Mesodermal cell (in vitro differentiated cells): ENCODE measurements around the gene CDC42SE2.
"Not testable (repeated sequence)": the region's sequence is repeated elsewhere in the genome, so short reads cannot be mapped to it uniquely, and the experiment has no call there.

Source experiments
- H3K27ac ChIP-seq: 2 replicates; pipeline ENCODE4 v1.7.0; 2013; ENCODE audit warnings: mild to moderate bottlenecking, low read depth, low read length, moderate library complexity; ENCODE audit not compliant: severe bottlenecking
- H3K36me3 ChIP-seq: 2 replicates; pipeline ENCODE4 v1.7.1; 2013; ENCODE audit warnings: mild to moderate bottlenecking, low read length, moderate library complexity; ENCODE audit not compliant: control insufficient read depth, insufficient read depth
- H3K4me1 ChIP-seq: one replicate; pipeline ENCODE4 v1.7.1; 2013; ENCODE audit warnings: mild to moderate bottlenecking, low read length; ENCODE audit not compliant: insufficient read depth, control insufficient read depth, poor library complexity, severe bottlenecking
- H3K4me3 ChIP-seq: 2 replicates; pipeline ENCODE4 v1.7.0; 2013; ENCODE audit warnings: low read length, control low read depth, mild to moderate bottlenecking; ENCODE audit not compliant: insufficient read depth, poor library complexity, severe bottlenecking; ENCODE audit errors: extremely low read depth
- H3K9me3 ChIP-seq: 2 replicates; pipeline ENCODE4 v1.7.1; 2013; ENCODE audit warnings: mild to moderate bottlenecking, low read length, moderate library complexity; ENCODE audit not compliant: control insufficient read depth
- WGBS, 2 experiments: methylation state at CpG; one replicate each; pipeline ENCODE4 v1.1.5; 2013; ENCODE audit warnings: missing lambda C conversion rate in 2 of 2; ENCODE audit not compliant: insufficient coverage in 2 of 2; 5-methylcytosine and 5-hydroxymethylcytosine counted together

Gene CDC42SE2

DNA sequence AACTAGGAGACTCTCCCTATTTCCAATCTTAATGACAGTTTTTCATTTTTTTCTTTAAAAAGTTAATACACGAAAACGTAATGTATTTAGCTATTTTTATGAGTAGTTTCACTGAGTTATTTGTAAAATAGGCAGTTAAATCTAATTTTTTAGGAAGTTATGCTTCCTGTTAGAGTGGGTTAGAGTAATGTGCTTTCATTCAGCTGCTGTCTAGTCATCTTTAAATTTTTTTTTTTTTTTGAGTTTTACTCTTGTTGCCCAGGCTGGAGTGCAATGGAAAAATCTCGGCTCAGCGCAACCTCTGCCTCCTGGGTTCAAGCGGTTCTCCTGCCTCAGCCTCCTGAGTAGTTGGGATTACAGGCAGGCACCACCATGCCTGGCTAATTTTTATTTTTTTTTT is 34.0 kb downstream of the CDC42SE2 start:
- H3K36me3 ChIP-seq, result no peaks in the 10 kb centered on the region
- no peaks in the 10 kb centered on the region for H3K9me3 ChIP-seq
- 96 to 98% methylated on average over 3 to 5 of the region's 5 CpGs for WGBS, 2 experiments
- H3K4me3 ChIP-seq, result no peak overlapping the region
- H3K27ac ChIP-seq, result no peak overlapping the region
- no peaks in the 10 kb centered on the region for H3K4me1 ChIP-seq

DNA sequence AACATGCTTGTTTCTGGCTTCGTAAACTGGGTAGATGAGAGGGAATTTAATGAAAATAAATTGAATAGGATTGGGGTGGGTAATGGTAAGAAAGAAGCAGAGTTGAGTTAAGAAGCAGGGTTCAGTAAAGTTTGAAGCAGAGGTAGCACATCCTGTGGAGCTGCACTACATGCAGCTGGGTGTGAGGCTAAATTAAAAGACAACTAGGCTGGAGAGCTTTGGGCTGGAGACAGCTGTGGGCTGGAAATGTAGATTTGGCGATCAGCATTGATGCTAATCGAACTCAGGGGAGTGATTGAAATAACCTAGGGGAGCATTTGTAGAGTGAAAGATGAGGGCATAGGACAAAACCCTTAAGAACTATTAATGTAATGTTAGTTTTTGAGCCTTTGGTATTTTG is 35.6 kb downstream of the CDC42SE2 start:
- Histone ChIP-seq H3K27ac (no peak overlapping the region), H3K9me3 (no peaks in the 10 kb centered on the region), H3K4me3 (no peak overlapping the region), H3K36me3 (no peaks in the 10 kb centered on the region), H3K4me1 (no peaks in the 10 kb centered on the region)
- 80 to 85% methylated on average over 3 of the region's 3 CpGs for WGBS, 2 experiments

DNA sequence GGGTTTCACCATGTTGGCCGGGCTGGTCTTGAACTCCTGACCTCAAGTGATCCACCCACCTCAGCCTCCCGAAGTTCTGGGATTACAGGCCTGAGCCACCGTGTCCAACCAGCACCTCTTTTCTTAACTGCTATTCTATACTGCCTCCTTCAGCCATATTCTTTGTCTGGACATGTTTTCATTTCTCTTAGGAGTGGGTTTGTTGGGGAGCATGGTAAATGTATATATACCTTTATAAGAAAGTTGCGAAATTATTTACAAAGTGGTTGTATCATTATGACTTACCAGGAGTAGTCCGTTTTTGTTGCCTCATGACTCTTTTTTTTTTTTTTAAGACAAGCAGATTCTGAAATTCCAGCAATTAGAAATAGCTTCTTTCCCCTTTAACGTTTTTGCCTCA is 38.7 kb downstream of the CDC42SE2 start:
- WGBS, 2 experiments, result 92 to 100% methylated on average over 1 to 3 of the region's 6 CpGs
- no peaks in the 10 kb centered on the region for H3K36me3 ChIP-seq
- no peaks in the 10 kb centered on the region for H3K9me3 ChIP-seq
- H3K4me1 ChIP-seq, result no peaks in the 10 kb centered on the region
- no peak overlapping the region for H3K27ac ChIP-seq
- no peak overlapping the region for H3K4me3 ChIP-seq

DNA sequence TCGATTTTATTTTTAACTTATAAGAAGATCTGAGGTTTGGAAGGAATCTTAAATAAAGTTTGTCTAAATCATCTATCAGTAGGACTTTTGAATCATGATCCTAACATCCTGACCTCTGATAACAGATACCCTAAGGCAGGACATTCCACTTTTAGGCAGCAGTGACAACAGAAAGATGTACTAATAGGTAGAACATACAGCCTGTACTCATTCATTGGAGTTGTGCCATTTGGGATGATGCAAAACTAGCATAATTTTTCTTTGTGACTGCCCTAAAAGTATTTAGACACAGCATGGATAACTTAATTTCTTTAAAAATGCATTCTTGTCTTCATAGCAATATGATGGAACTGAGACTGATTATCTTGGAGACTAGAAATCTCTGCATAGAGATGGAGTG is 39.7 kb downstream of the CDC42SE2 start:
- H3K4me1 ChIP-seq, result no peaks in the 10 kb centered on the region
- H3K36me3 ChIP-seq, result no peaks in the 10 kb centered on the region
- H3K27ac ChIP-seq, result no peak overlapping the region
- no CpG with 5 or more reads among the region's 1 CpG for WGBS, 2 experiments
- no peak overlapping the region for H3K4me3 ChIP-seq
- no peaks in the 10 kb centered on the region for H3K9me3 ChIP-seq

DNA sequence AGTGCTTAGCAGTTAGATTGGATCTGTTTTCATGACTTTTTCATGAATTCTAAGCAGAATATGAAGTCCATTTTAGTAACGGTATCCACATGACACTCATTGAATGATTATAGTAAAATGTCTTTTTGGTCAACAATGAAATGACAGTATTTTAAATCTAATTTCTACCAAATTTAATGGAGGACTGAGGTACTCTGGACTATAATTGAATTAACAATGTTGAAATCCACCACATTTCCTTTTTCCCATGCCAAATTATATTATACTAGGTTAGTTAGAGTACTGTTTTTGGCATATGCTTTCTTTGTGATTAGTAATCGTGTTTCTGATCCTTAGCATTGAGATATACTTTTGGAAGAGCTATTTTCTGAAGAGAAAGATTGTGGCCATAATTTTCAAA is 40.6 kb downstream of the CDC42SE2 start:
- WGBS, 2 experiments, result no CpG with 5 or more reads among the region's 2 CpGs
- H3K27ac ChIP-seq, result no peak overlapping the region

DNA sequence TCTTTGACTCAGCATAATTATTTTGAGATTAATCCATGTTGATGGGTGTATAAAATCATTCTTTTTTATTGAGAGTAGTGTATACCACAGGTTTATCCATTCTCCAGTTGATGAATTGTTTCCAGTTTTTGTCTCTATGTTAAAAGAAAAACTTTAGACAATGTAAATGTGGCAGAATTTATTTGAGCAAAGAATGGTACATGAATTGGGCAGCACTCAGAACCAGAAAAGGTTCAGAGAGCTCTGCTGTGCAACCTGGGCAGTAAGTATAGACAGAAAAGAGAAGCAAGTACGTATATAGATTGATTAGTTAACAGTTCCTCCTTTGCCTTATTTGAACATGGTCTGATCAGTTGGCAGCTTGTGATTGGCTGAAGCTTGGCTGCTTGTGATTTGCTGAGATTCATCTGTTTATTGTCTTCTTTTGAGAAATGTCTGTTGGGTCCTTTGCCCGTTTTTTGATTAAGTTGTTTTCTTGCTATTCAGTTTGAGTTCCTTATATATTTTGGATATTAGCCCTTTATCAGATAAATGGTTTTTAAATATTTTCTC is 41.4 kb downstream of the CDC42SE2 start:
- Histone ChIP-seq H3K36me3 (no peaks in the 10 kb centered on the region), H3K9me3 (no peaks in the 10 kb centered on the region), H3K27ac (no peak overlapping the region), H3K4me1 (no peaks in the 10 kb centered on the region), H3K4me3 (no peak overlapping the region)
- WGBS, 2 experiments, result 82 to 89% methylated on average over 1 of the region's 2 CpGs

More for the DNA sequence above, 40.6 kb downstream of the CDC42SE2 start:
- no peak overlapping the region for H3K4me3 ChIP-seq
- H3K36me3 ChIP-seq, result no peaks in the 10 kb centered on the region
- H3K4me1 ChIP-seq, result no peaks in the 10 kb centered on the region
- no peaks in the 10 kb centered on the region for H3K9me3 ChIP-seq

DNA sequence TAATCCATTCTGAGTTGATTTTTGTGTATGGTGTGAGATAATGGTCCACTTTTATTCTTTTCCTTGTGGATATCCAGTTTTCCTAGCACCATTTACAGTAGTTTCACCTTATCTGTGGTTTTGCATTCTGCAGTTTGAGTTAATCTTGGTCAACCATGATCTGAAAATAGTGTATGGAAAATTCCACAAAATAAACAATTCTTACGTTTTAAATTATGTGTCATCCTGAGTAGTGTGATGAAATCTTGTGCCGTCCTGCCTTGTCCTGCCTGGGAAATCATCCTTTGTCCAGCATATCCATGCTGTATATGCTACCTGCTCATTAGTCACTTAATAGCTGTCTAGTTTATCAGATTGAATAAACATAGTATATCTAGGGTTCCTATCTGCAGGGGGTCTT is 42.1 kb downstream of the CDC42SE2 start:
- no peaks in the 10 kb centered on the region for H3K36me3 ChIP-seq
- H3K9me3 ChIP-seq, result no peaks in the 10 kb centered on the region
- H3K4me3 ChIP-seq, result no peak overlapping the region
- no peaks in the 10 kb centered on the region for H3K4me1 ChIP-seq
- WGBS, 2 experiments, result 100% methylated on average over 1 of the region's 2 CpGs; no CpG with 5 or more reads in 1 of the 2 experiments
- H3K27ac ChIP-seq, result no peak overlapping the region

DNA sequence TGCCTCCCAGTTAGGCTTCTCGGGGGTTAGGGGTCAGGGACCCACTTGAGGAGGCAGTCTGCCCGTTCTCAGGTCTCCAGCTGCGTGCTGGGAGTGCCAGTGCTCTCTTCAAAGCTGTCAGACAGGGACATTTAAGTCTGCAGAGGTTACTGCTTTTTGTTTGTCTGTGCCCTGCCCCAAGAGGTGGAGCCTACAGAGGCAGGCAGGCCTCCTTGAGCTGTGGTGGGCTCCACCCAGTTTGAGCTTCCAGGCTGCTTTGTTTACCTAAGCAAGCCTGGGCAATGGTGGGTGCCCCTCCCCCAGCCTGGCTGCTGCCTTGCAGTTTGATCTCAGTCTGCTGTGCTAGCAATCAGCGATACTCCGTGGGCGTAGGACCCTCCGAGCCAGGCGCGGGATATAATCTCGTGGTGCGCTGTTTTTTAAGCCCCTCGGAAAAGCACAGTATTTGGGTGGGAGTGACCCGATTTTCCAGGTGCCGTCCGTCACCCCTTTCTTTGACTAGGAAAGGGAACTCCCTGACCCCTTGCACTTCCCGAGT is 48.5 kb downstream of the CDC42SE2 start:
- not testable (repeated sequence) for H3K9me3 ChIP-seq, H3K4me1 ChIP-seq, H3K36me3 ChIP-seq, H3K4me3 ChIP-seq, H3K27ac ChIP-seq
- 40 to 61% methylated on average over 5 to 15 of the region's 16 CpGs for WGBS, 2 experiments

DNA sequence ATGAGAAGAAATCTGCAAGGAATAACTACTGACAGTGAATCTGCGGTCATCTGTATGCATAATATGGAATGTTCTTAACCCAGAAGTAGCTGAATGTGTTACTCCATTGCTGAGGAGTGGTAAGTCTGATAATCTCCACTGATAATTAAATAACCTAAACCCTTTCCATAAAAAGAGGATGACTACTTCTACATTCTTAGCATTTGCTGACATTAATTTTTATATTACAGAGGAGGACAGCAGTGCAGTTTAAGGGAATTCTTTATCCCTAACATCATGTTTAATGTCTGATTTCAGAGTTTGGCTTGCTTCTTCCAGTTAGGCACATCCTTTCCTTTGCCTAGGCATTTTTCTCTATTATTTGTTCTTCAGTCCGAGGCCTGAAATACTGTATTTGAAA is 52.2 kb downstream of the CDC42SE2 start:
- no peak overlapping the region for H3K27ac ChIP-seq
- 100% methylated on average over 1 of the region's 2 CpGs for WGBS, 2 experiments
- H3K4me1 ChIP-seq, result peaks cover 6% of the 10 kb centered on the region
- H3K9me3 ChIP-seq, result no peaks in the 10 kb centered on the region
- peaks cover 17% of the 10 kb centered on the region for H3K36me3 ChIP-seq
- no peak overlapping the region for H3K4me3 ChIP-seq

DNA sequence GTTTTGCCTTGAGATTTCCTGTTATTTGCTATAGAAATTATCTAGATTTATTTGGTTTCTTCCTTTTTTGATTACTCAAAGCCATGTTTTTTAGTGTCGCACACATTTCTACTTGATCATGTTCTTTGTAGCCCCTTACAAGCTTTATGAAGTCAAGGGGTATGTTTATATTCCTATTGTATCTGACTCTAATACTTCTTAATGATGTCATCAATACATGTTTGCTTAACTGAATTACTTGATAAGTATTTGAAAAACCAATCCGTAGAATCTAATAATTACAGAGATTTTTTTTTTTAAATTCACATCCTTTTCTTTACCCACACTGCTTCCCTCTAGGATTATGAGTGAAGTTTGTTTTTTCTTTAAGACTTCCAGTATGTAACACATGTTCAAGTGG is 53.0 kb downstream of the CDC42SE2 start:
- no peak overlapping the region for H3K4me3 ChIP-seq
- WGBS, 2 experiments, result no CpG with 5 or more reads among the region's 2 CpGs
- H3K4me1 ChIP-seq, result peaks cover 6% of the 10 kb centered on the region
- no peak overlapping the region for H3K27ac ChIP-seq
- no peaks in the 10 kb centered on the region for H3K9me3 ChIP-seq
- peaks cover 21% of the 10 kb centered on the region for H3K36me3 ChIP-seq

DNA sequence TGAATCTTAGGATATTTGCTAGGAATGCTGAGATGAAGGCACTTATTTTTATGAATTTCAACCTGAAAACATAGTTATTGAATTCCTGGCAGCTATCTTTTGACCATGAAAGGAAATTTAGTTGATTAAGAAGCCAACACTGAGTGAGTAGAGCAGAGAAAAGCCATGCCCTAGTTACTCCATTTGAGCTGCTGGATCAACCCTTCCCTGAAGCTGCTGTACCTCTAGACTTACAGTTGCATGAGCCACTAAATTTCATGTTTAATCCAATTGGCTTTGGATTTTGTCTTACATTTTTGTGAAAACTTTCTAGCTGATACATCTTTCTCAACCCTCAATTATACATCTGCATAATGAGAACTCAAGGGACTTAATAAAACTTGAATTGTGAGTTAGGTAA is 54.6 kb downstream of the CDC42SE2 start:
- H3K27ac ChIP-seq, result no peak overlapping the region
- no peaks in the 10 kb centered on the region for H3K9me3 ChIP-seq
- no peak overlapping the region for H3K4me3 ChIP-seq
- H3K36me3 ChIP-seq, result peaks cover 25% of the 10 kb centered on the region
- peaks cover 6% of the 10 kb centered on the region for H3K4me1 ChIP-seq
